ENCODE measurements around the gene C2.
"Not testable (repeated sequence)": the region's sequence is repeated elsewhere in the genome, so short reads cannot be mapped to it uniquely, and the experiment has no call there.

Gene C2

DNA sequence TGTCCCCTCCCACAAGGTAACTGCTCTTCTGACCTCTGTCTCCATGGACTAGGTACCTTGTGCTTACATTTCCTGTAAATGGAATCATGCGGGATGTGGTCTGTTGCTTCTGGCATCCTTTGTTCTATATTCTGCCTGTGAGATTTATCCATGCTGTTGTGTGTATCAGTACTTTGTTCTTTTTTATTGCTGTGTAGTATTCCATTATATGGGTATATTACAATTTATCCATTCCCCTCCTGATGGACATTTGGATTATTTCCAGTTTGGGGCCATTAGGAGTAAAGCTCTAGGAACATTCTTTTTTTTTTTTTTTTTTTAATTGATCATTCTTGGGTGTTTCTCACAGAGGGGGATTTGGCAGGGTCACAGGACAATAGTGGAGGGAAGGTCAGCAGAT is 3.4 kb downstream of the C2 start:
- no peak for TF ChIP-seq EZH2 (IDR thresholded peaks at IDR 0.05; ENCODE audit: borderline replicate concordance, low read depth, low read length, severe bottlenecking)
- ATAC-seq (ENCODE audit: insufficient read depth, low read depth), result no peak

GRCh38 chr6:31932137-31932536 is 4.6 kb downstream of the C2 start:
- ATAC-seq (ENCODE audit: insufficient read depth, low read depth); H3K4me3 ChIP-seq (ENCODE audit: low read depth in 1 of 2, low read length in 2 of 2); H3K79me2 ChIP-seq (ENCODE audit: insufficient read depth, low read length); DNase-seq; H3K27me3 ChIP-seq (ENCODE audit: insufficient read depth, low read length, poor library complexity); H3K27ac ChIP-seq (ENCODE audit: low read length); H3K4me1 ChIP-seq (ENCODE audit: insufficient read depth, low read length); H3K9me3 ChIP-seq (ENCODE audit: insufficient read depth, low read length, severe bottlenecking); H3K4me2 ChIP-seq (ENCODE audit: insufficient read depth, low read length); H3K36me3 ChIP-seq (ENCODE audit: insufficient read depth, low read length); H2AFZ ChIP-seq (ENCODE audit: low read depth, low read length); H3K9ac ChIP-seq (ENCODE audit: low read depth, low read length); H4K20me1 ChIP-seq (ENCODE audit: insufficient read depth, low read length): not testable (repeated sequence)

More for the DNA sequence above, 3.4 kb downstream of the C2 start:
- Histone ChIP-seq H3K79me2 (ENCODE audit: insufficient read depth, low read length) (no peaks in the 10 kb centered on the region), H3K9ac (ENCODE audit: low read depth, low read length) (no peak overlapping the region), H3K9me3 (ENCODE audit: insufficient read depth, low read length, severe bottlenecking) (no peaks in the 10 kb centered on the region), H2AFZ (ENCODE audit: low read depth, low read length) (no peak overlapping the region), H3K4me1 (ENCODE audit: insufficient read depth, low read length) (no peaks in the 10 kb centered on the region), H3K4me2 (ENCODE audit: insufficient read depth, low read length) (no peak overlapping the region), H3K36me3 (ENCODE audit: insufficient read depth, low read length) (no peaks in the 10 kb centered on the region), H4K20me1 (ENCODE audit: insufficient read depth, low read length) (no peaks in the 10 kb centered on the region), H3K4me3 (ENCODE audit: low read depth in 1 of 2, low read length in 2 of 2) (no peak overlapping the region), H3K27ac (ENCODE audit: low read length) (no peak overlapping the region), H3K27me3 (ENCODE audit: insufficient read depth, low read length, poor library complexity) (peaks cover 1% of the 10 kb centered on the region)
- DNase-seq, result no peak

- Histone ChIP-seq H3K79me2 (ENCODE audit: insufficient read depth, low read length) (no peaks in the 10 kb centered on the region), H2AFZ (ENCODE audit: low read depth, low read length) (no peak overlapping the region), H3K36me3 (ENCODE audit: insufficient read depth, low read length) (no peaks in the 10 kb centered on the region), H3K4me1 (ENCODE audit: insufficient read depth, low read length) (no peaks in the 10 kb centered on the region), H3K9me3 (ENCODE audit: insufficient read depth, low read length, severe bottlenecking) (no peaks in the 10 kb centered on the region), H4K20me1 (ENCODE audit: insufficient read depth, low read length) (no peaks in the 10 kb centered on the region), H3K9ac (ENCODE audit: low read depth, low read length) (no peak overlapping the region), H3K27me3 (ENCODE audit: insufficient read depth, low read length, poor library complexity) (peaks cover 3% of the 10 kb centered on the region), H3K4me2 (ENCODE audit: insufficient read depth, low read length) (no peak overlapping the region), H3K4me3 (ENCODE audit: low read depth in 1 of 2, low read length in 2 of 2) (no peak overlapping the region), H3K27ac (ENCODE audit: low read length) (no peak overlapping the region)
- DNase-seq (no peak), ATAC-seq (ENCODE audit: insufficient read depth, low read depth) (no peak)
- no peak for TF ChIP-seq CTCF (IDR thresholded peaks at IDR 0.05; ENCODE audit: borderline replicate concordance, extremely low read depth, low read length, poor library complexity, severe bottlenecking)
Observed at GRCh38 chr6:31933537-31933936, 6.0 kb downstream of the C2 start.

- Histone ChIP-seq H3K4me2 (ENCODE audit: insufficient read depth, low read length) (no peak overlapping the region), H3K9ac (ENCODE audit: low read depth, low read length) (no peak overlapping the region), H3K27ac (ENCODE audit: low read length) (no peak overlapping the region), H2AFZ (ENCODE audit: low read depth, low read length) (no peak overlapping the region), H3K27me3 (ENCODE audit: insufficient read depth, low read length, poor library complexity) (peaks cover 3% of the 10 kb centered on the region), H3K4me1 (ENCODE audit: insufficient read depth, low read length) (no peaks in the 10 kb centered on the region), H3K36me3 (ENCODE audit: insufficient read depth, low read length) (no peaks in the 10 kb centered on the region), H3K79me2 (ENCODE audit: insufficient read depth, low read length) (no peaks in the 10 kb centered on the region), H3K9me3 (ENCODE audit: insufficient read depth, low read length, severe bottlenecking) (no peaks in the 10 kb centered on the region), H4K20me1 (ENCODE audit: insufficient read depth, low read length) (no peaks in the 10 kb centered on the region), H3K4me3 (ENCODE audit: low read depth in 1 of 2, low read length in 2 of 2) (no peak overlapping the region)
- no peak for ATAC-seq (ENCODE audit: insufficient read depth, low read depth)
- no peak for DNase-seq
- TF ChIP-seq EZH2 (IDR thresholded peaks at IDR 0.05; ENCODE audit: borderline replicate concordance, low read depth, low read length, severe bottlenecking) (no peak), CTCF (IDR thresholded peaks at IDR 0.05; ENCODE audit: borderline replicate concordance, extremely low read depth, low read length, poor library complexity, severe bottlenecking) (no peak)
Observed at GRCh38 chr6:31935021-31935420, 7.5 kb downstream of the C2 start.
